SU-DHL-6 (cell line): Measurements from ENCODE around the gene FOLR1.

Experiments
- EZH2phosphoT487 ChIP-seq: fragments of 200-600 bp; sonication (generic), shearing (Covaris generic); conservative IDR thresholded peaks from 2 replicates; pipeline ENCODE4 v1.6.1; 2018; ENCODE audit warnings: mild to moderate bottlenecking, antibody characterized with exemption, low read length, moderate library complexity, mixed read lengths
- TF ChIP-seq, protein P1 (sequence below): fragments of 200-600 bp; sonication (generic); IDR thresholded peaks from one replicate; pipeline ENCODE4 v1.5.1; 2017; ENCODE audit warnings: antibody characterized with exemption, mild to moderate bottlenecking, low read length, moderate library complexity; ENCODE audit not compliant: insufficient read depth, poor library complexity, severe bottlenecking

- TF ChIP-seq, protein P1, sequence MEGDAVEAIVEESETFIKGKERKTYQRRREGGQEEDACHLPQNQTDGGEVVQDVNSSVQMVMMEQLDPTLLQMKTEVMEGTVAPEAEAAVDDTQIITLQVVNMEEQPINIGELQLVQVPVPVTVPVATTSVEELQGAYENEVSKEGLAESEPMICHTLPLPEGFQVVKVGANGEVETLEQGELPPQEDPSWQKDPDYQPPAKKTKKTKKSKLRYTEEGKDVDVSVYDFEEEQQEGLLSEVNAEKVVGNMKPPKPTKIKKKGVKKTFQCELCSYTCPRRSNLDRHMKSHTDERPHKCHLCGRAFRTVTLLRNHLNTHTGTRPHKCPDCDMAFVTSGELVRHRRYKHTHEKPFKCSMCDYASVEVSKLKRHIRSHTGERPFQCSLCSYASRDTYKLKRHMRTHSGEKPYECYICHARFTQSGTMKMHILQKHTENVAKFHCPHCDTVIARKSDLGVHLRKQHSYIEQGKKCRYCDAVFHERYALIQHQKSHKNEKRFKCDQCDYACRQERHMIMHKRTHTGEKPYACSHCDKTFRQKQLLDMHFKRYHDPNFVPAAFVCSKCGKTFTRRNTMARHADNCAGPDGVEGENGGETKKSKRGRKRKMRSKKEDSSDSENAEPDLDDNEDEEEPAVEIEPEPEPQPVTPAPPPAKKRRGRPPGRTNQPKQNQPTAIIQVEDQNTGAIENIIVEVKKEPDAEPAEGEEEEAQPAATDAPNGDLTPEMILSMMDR, result no peak
- no peak for TF ChIP-seq EZH2phosphoT487
These were observed 17.5 kb upstream of the FOLR1 start for GRCh38 chr11:72174302-72175070.
